Measurements from ENCODE around the gene SLFN12L.

GRCh38 chr17:35559495-35560210 lies 22.2 kb upstream of the SLFN12L start:
- TF ChIP-seq CTCF (IDR thresholded peaks at IDR 0.05): no peak
- TF ChIP-seq POLR2A (IDR thresholded peaks at IDR 0.05): no peak
